Psoas muscle (tissue), 8 donors: Measurements from ENCODE around the gene OLFM2. TPM values are rescaled to one million over a fixed set of nuclear protein-coding genes. Genes with fewer than 3 reads are reported as not detected.

Experiments used
- ATAC-seq, 4 donors: fragments of 200-7000 bp; cut with Tn5 transposase; one replicate each; pipeline ENCODE4 v1.9.1; 2020; ENCODE audit warnings: moderate library complexity in 3 of 4, mild to moderate bottlenecking in 2 of 4
- DNase-seq, 2 donors: peaks; one replicate each; pipeline ENCODE4 v3.0.0-alpha.2; 2020
- H3K27ac ChIP-seq: fragments of 200-600 bp; one replicate; pipeline ENCODE4 v1.8.0; 2022
- H3K27me3 ChIP-seq, 3 donors: fragments of 200-600 bp in 1 of 3; one replicate each; pipeline versions ENCODE4 v1.6.1 to v1.8.0; 2013 to 2022; ENCODE audit warnings: low read length in 2 of 3, mild to moderate bottlenecking in 2 of 3, moderate library complexity in 1 of 3; ENCODE audit not compliant: insufficient read depth in 3 of 3
- H3K36me3 ChIP-seq, 2 donors: fragments of 200-600 bp in 1 of 2; one replicate each; pipeline versions ENCODE4 v1.6.1 to v1.8.0; 2013 to 2022; ENCODE audit warnings: low read depth in 1 of 2, mild to moderate bottlenecking in 1 of 2, moderate library complexity in 1 of 2; ENCODE audit not compliant: insufficient read depth in 1 of 2
- H3K4me1 ChIP-seq: fragments of 200-600 bp; one replicate; pipeline ENCODE4 v1.8.0; 2022
- H3K4me3 ChIP-seq: fragments of 200-600 bp; one replicate; pipeline ENCODE4 v1.8.0; 2022; ENCODE audit warnings: mild to moderate bottlenecking
- H3K9me3 ChIP-seq: fragments of 200-600 bp; one replicate; pipeline ENCODE4 v1.8.0; 2022
- WGBS, 3 donors: extraction: QIAGEN DNeasy Blood & Tissue Kit; methylation state at CpG; one replicate each; pipeline versions ENCODE4 v1.1.6 to v1.1.7; 2013; 5-methylcytosine and 5-hydroxymethylcytosine counted together
- intact Hi-C, 2 donors: fragments of 100-400 bp; cut with DNase I; formaldehyde crosslinking; loops; one replicate each; pipeline versions ENCODE4 v1.11.0 to v1.14.2; 2022
- long read RNA-seq, 2 donors: library from polyadenylated mRNA; unstranded; transcript quantifications; one replicate each; pipeline ENCODE4 v2.0.0, GENCODE V29; 2021
- polyA plus RNA-seq, 3 donors: library from polyadenylated mRNA; stranded (reverse); fragments of 200-250 nt; gene quantifications; one replicate each; pipeline ENCODE4 v1.2.3, GENCODE V29; 2013
- total RNA-seq, 4 donors: library from RNA; stranded (reverse); fragmentation: NEBNext Ultra II Directional in 2 of 4; extraction: Animal tissue kit (Norgen Biotek cat#: 25700) in 2 of 4; gene quantifications; one replicate each; pipeline versions ENCODE4 v1.2.1 to v1.2.4, GENCODE V29; 2021 to 2023
- TF ChIP-seq, protein P1 (sequence below): fragments of 200-600 bp; IDR thresholded peaks from one replicate; pipeline ENCODE4 v1.8.0; 2022; ENCODE audit warnings: antibody characterized with exemption
- donor health status: healthy with polysubstance abuse.
- donor health status: DM: no; HTN: no; CAD: no; lungs with moderate emphysema.
- donor health status: Bipolar disorder and iron deficiency.
- donor health status: healthy.
- donor health status: DM: yes; HTN: yes; CAD: no.
- donor health status: DM: no; HTN: no; CAD: no.
- donor health status: DM: no; HTN: no; CAD: no.
- donor health status: DM: yes; HTN: yes; CAD: no.

Gene OLFM2
- 1 to 10 TPM in 3 of 4 donors, under 1 TPM in 1; 0.48 to 5.1 (median 1.4) TPM for total RNA-seq
- 1 to 10 TPM in 1 of 3 donors, under 1 TPM in 2; 0.88 to 1.0 (median 0.90) TPM for polyA plus RNA-seq
- long read RNA-seq, donor 1, partial matches to known transcripts: 0 of 4 reads
- long read RNA-seq, donor 1, other reads (novel, unspliced or antisense): 0 of 4 reads
- long read RNA-seq, donor 2, partial matches to known transcripts: 0 of 1 reads
- long read RNA-seq, donor 2, other reads (novel, unspliced or antisense): 0 of 1 reads

DNA sequence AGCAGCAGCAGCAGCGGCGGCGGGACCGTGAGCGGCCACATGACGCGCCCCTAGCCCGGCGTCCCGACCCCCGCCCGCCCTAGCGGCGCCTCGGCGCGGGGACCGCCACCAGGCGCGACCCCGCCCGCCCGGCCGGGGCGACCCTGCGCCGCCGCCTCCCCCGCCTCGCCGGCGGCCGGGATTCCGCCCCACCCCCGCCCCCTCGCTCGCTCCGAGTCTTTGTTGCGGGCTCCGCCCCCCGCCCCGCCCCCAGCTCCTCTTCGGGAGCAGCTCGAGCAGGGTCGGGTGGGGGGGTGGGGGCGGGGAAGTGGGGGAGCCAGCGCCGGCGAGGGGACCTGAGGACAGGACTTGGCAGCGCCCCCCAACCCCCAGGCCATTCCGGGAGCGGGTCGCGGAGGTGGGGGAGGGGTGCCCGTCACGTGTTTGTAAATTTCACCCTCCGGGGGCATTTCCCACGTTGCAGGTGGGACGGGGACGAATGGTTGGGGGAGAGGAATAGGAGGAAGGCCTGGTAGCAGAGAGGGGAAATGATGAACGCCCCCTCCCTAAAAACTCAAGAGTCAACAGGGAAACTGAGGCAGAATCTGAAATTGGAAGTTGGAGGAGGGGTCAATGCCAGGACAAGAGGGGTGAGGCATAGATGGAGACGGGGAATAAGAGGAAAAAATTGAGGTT, at the start of gene OLFM2:
Gene OLFM2, minus strand, starts transcription at position 190 of the 675 bp plus-strand sequence. Its CDS starts 149 bp downstream, at position 41.
- Histone ChIP-seq H3K4me1 (peaks cover 3% of the 10 kb centered on the region), H3K4me3 (peak within 1 kb of the TSS; percentile 47), H3K27ac (no peak within 1 kb of the TSS), H3K9me3 (peaks cover 5% of the 10 kb centered on the region), H3K36me3 (no peaks in the 10 kb centered on the region), H3K27me3 (peaks cover 5 to 48% (median 15%) of the 10 kb centered on the region in 3 donors)
- DNase-seq (peak in 1 of 2 donors; percentile 40), ATAC-seq (no peak)
- WGBS, 3 donors: 0 to 2% (median 1%) methylated on average over 16 to 62 of the region's 62 CpGs
- TF ChIP-seq, protein P1, sequence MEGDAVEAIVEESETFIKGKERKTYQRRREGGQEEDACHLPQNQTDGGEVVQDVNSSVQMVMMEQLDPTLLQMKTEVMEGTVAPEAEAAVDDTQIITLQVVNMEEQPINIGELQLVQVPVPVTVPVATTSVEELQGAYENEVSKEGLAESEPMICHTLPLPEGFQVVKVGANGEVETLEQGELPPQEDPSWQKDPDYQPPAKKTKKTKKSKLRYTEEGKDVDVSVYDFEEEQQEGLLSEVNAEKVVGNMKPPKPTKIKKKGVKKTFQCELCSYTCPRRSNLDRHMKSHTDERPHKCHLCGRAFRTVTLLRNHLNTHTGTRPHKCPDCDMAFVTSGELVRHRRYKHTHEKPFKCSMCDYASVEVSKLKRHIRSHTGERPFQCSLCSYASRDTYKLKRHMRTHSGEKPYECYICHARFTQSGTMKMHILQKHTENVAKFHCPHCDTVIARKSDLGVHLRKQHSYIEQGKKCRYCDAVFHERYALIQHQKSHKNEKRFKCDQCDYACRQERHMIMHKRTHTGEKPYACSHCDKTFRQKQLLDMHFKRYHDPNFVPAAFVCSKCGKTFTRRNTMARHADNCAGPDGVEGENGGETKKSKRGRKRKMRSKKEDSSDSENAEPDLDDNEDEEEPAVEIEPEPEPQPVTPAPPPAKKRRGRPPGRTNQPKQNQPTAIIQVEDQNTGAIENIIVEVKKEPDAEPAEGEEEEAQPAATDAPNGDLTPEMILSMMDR: no peak
- intact Hi-C loops: no loop called here

DNA sequence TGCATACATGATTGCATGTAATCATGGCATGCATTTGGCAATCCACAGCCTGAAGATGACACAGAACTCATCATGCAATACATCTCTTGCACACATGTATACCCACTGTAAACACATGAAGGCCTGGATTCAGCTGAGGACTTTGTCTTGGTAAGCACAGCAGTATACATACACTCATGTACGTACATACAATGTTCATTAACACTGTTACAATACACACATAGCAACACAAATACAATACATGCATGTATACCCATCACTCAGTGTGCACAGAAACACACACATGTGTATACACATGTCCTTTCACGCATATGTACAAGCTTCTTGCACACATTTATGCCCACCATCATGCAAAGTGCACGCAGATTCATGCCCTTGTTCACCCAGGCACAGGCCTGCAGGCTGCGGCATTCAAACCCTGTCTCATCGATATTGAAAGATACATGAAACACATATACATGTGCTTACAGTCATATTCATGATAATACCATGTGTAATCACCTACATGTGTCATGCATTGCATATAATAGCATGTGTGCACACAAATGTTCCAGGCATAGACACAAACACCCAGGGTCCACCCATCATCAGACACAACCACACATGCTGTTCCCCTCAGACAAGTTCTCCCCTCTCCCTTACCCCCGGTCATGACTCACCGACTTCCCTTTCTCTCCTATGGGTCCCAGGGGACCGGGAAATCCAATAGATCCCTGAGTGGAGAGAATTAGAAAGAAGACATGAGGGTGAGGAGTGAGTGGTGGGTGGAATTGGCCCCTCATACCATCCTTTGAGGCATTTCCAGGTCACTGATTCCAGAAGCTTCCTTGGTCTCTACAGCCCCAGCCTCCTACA, 45.3 kb upstream of the OLFM2 start:
- ATAC-seq: no peak
- intact Hi-C loops: no loop called here
- H3K4me3 ChIP-seq: no peak overlapping the region
- H3K27me3 ChIP-seq: no peaks in the 10 kb centered on the region
- WGBS, 3 donors: 79 to 81% (median 80%) methylated on average over 8 of the region's 8 CpGs
- TF ChIP-seq, protein P1: no peak
- no peak overlapping the region for H3K27ac ChIP-seq
- H3K36me3 ChIP-seq: peaks cover 0 to 5% of the 10 kb centered on the region in 2 donors
- no peaks in the 10 kb centered on the region for H3K4me1 ChIP-seq
- no peak for DNase-seq
- H3K9me3 ChIP-seq: no peaks in the 10 kb centered on the region

DNA sequence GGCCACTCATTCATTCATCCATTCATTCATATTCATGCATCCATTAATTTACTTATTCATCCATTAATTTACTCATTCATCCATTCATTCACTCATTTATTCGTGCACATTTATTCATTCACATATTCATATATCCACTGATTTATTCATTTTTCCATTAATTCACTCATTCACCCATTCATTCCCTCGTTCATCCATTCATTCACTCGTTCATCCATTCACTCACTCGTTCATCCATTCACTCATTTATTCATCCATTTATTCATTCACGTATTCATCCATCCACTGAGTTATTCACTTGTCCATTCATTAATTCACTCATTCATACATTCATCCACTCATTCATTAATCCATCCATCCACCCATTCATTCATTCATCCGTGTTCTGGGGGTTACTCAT, 35.8 kb upstream of the OLFM2 start:
- Histone ChIP-seq H3K36me3 (no peaks in the 10 kb centered on the region), H3K27ac (no peak overlapping the region), H3K9me3 (no peaks in the 10 kb centered on the region), H3K4me3 (no peak overlapping the region), H3K4me1 (no peaks in the 10 kb centered on the region), H3K27me3 (peaks cover 0 to under 1% (median 0%) of the 10 kb centered on the region in 3 donors)
- no peak for DNase-seq
- ATAC-seq: no peak
- TF ChIP-seq, protein P1: no peak
- intact Hi-C loops: no loop called here
- WGBS, 3 donors: 86 to 89% (median 87%) methylated on average over 6 of the region's 6 CpGs

DNA sequence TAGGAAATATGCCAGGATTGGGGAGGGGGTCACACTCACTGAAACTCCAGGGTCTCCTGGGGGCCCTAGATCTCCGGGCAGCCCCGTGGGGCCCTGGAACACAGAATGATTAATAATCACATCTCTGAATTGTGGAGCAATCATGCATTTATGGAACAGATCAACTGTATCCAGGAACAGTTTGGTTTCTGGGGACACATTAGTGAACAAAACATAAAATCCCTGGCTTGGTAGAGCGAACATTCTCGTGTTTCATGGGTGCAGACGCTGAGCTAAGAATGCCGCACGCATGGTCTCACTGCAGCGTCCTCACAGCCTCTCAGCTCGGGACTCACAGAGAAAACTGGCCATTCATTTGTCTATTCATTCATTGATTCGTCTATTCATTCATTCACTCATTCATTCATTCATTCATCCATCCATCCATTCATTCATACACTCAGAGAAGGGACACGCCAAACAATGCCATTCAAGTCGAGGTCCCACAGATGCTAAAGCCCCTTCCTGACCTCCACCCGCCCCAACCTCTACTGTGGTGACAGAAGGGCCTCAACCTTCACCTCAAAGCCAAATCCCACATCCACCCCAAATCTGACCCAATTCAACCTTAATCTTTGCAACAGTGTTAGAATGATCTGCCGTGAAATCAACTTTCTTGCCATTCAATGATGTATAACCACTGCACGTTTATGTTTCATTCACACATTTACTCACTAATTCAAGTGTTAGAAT, 35.0 kb upstream of the OLFM2 start:
- no peak overlapping the region for H3K27ac ChIP-seq
- TF ChIP-seq, protein P1: no peak
- no peak overlapping the region for H3K4me3 ChIP-seq
- no peak for ATAC-seq
- no peaks in the 10 kb centered on the region for H3K36me3 ChIP-seq
- no peak for DNase-seq
- peaks cover 0 to 6% (median 0%) of the 10 kb centered on the region in 3 donors for H3K27me3 ChIP-seq
- H3K9me3 ChIP-seq: no peaks in the 10 kb centered on the region
- WGBS, 3 donors: 51 to 60% (median 59%) methylated on average over 15 of the region's 15 CpGs
- intact Hi-C loops: no loop called here
- H3K4me1 ChIP-seq: no peaks in the 10 kb centered on the region
